Activated CD8-positive, alpha-beta T cell treated with anti-CD3 and anti-CD28 coated beads for 36 hours (primary cell): ENCODE measurements around the gene BCL2. TPM values are rescaled to one million over a fixed set of nuclear protein-coding genes. Genes with fewer than 3 reads are reported as not detected.

ENCODE experiments used
- ATAC-seq: fragments of 200-7000 bp; cut with Tn5 transposase; one replicate; pipeline ENCODE4 v1.10.0; 2021; ENCODE audit warnings: mild to moderate bottlenecking, moderate library complexity
- CTCF ChIA-PET: fragments of 350-600 bp; sonication (Branson Sonifier 250); formaldehyde crosslinking; loops from one replicate; lab custom pipeline; 2021; ENCODE audit warnings: antibody characterized with exemption; lab: Charles Lee
- POLR2A ChIA-PET: fragments of 350-600 bp; sonication (Branson Sonifier 250); formaldehyde crosslinking; loops from one replicate; lab custom pipeline; 2021; ENCODE audit warnings: antibody characterized with exemption; lab: Charles Lee
- DNase-seq: peaks from one replicate; pipeline ENCODE4 v3.0.0-alpha.2; 2020
- H3K27ac Mint-ChIP-seq: one replicate; pipeline ENCODE4 v1.8.0; 2021; ENCODE audit warnings: mild to moderate bottlenecking, mixed read lengths
- H3K27me3 Mint-ChIP-seq: one replicate; pipeline ENCODE4 v1.8.0; 2021; ENCODE audit warnings: mixed read lengths
- H3K36me3 Mint-ChIP-seq: one replicate; pipeline ENCODE4 v1.8.0; 2021; ENCODE audit warnings: low read depth, mixed read lengths
- H3K4me1 Mint-ChIP-seq: one replicate; pipeline ENCODE4 v1.8.0; 2021; ENCODE audit warnings: low read depth, mixed read lengths
- H3K4me3 Mint-ChIP-seq: one replicate; pipeline ENCODE4 v1.8.0; 2021; ENCODE audit warnings: mild to moderate bottlenecking, moderate library complexity, mixed read lengths
- H3K9me3 Mint-ChIP-seq: one replicate; pipeline ENCODE4 v1.8.0; 2021; ENCODE audit warnings: mixed read lengths
- CTCF ChIP-seq: fragments of 200-600 bp; IDR thresholded peaks from one replicate; pipeline ENCODE4 v1.8.0; 2022; ENCODE audit warnings: antibody characterized with exemption, mild to moderate bottlenecking
- intact Hi-C: fragments of 100-400 bp; cut with micrococcal nuclease; formaldehyde crosslinking; loops from one replicate; pipeline ENCODE4 v1.10.0; 2022
- total RNA-seq, 2 experiments: library from RNA; stranded (reverse); gene quantifications; one replicate each; pipeline ENCODE4 v1.2.3, GENCODE V29; 2021

The BCL2 gene
- total RNA-seq, 2 experiments from 2014 or later, result 104 to 107 TPM

- peaks cover 23% of the 10 kb centered on the region for H3K4me1 Mint-ChIP-seq
- TF ChIP-seq CTCF, result no peak
- intact Hi-C loops, result no loop called here
- H3K27me3 Mint-ChIP-seq, result no peaks in the 10 kb centered on the region
- POLR2A ChIA-PET, result interaction anchor here (1.4 kb wide), 1 partner anchor 15 kb away, joined by 4 read pairs; no protein-coding TSS in a partner anchor
- H3K4me3 Mint-ChIP-seq, result no peak overlapping the region
- H3K9me3 Mint-ChIP-seq, result peaks cover 2% of the 10 kb centered on the region
- H3K27ac Mint-ChIP-seq, result no peak overlapping the region
- no peak for DNase-seq
- H3K36me3 Mint-ChIP-seq, result peaks cover 41% of the 10 kb centered on the region
- peak; percentile 33 for ATAC-seq
- CTCF ChIA-PET, result interaction anchor here (0.9 to 1.1 kb wide), 4 partner anchors 9 to 154 kb away, joined by 3 to 4 read pairs (median 3); no protein-coding TSS in a partner anchor
Measured at GRCh38 chr18:63284827-63285733, 34.5 kb downstream of the BCL2 start.

- no peak overlapping the region for H3K27ac Mint-ChIP-seq
- peaks cover 42% of the 10 kb centered on the region for H3K36me3 Mint-ChIP-seq
- H3K27me3 Mint-ChIP-seq, result no peaks in the 10 kb centered on the region
- intact Hi-C loops, result no loop called here
- no peak for TF ChIP-seq CTCF
- peaks cover 23% of the 10 kb centered on the region for H3K4me1 Mint-ChIP-seq
- ChIA-PET CTCF (interaction anchor here (1.0 to 1.1 kb wide), 3 partner anchors 15 to 155 kb away, joined by 3 to 4 read pairs (median 3); no protein-coding TSS in a partner anchor), POLR2A (interaction anchor here (1.4 kb wide), 1 partner anchor 16 kb away, joined by 4 read pairs; no protein-coding TSS in a partner anchor)
- no peak for ATAC-seq
- no peak for DNase-seq
- H3K9me3 Mint-ChIP-seq, result peaks cover 2% of the 10 kb centered on the region
- no peak overlapping the region for H3K4me3 Mint-ChIP-seq
Measured at GRCh38 chr18:63284173-63284799, 35.3 kb downstream of the BCL2 start.

GRCh38 chr18:63283305-63284094 is 36.1 kb downstream of the BCL2 start:
- no peak overlapping the region for H3K4me3 Mint-ChIP-seq
- no peak for TF ChIP-seq CTCF
- intact Hi-C loops, result no loop called here

GRCh38 chr18:63282793-63283192 is 36.8 kb downstream of the BCL2 start:
- Mint-ChIP-seq H3K36me3 (peaks cover 56% of the 10 kb centered on the region), H3K4me3 (no peak overlapping the region), H3K4me1 (peaks cover 37% of the 10 kb centered on the region), H3K9me3 (peaks cover 2% of the 10 kb centered on the region), H3K27me3 (no peaks in the 10 kb centered on the region), H3K27ac (no peak overlapping the region)
- ATAC-seq (no peak), DNase-seq (no peak)
- CTCF ChIA-PET, result interaction anchor here (1.9 kb wide), 1 partner anchor 10 kb away, joined by 8 read pairs; no protein-coding TSS in a partner anchor
- no peak for TF ChIP-seq CTCF
- intact Hi-C loops, result no loop called here
- POLR2A ChIA-PET, result interaction anchor here (1.4 kb wide), 1 partner anchor 14 kb away, joined by 3 read pairs; no protein-coding TSS in a partner anchor

More at GRCh38 chr18:63283305-63284094, 36.1 kb downstream of the BCL2 start:
- Mint-ChIP-seq H3K27ac (no peak overlapping the region), H3K36me3 (peaks cover 49% of the 10 kb centered on the region), H3K27me3 (no peaks in the 10 kb centered on the region), H3K9me3 (peaks cover 2% of the 10 kb centered on the region), H3K4me1 (peaks cover 30% of the 10 kb centered on the region)
- no peak for ATAC-seq
- CTCF ChIA-PET, result no interaction called here
- DNase-seq, result no peak
- POLR2A ChIA-PET, result interaction anchor here (0.7 kb wide), 1 partner anchor 11 kb away, joined by 3 read pairs; no protein-coding TSS in a partner anchor
